Measurements from ENCODE around the gene CASKIN2. TPM values are rescaled to one million over a fixed set of nuclear protein-coding genes. Genes with fewer than 3 reads are reported as not detected.

The CASKIN2 gene, protein sequence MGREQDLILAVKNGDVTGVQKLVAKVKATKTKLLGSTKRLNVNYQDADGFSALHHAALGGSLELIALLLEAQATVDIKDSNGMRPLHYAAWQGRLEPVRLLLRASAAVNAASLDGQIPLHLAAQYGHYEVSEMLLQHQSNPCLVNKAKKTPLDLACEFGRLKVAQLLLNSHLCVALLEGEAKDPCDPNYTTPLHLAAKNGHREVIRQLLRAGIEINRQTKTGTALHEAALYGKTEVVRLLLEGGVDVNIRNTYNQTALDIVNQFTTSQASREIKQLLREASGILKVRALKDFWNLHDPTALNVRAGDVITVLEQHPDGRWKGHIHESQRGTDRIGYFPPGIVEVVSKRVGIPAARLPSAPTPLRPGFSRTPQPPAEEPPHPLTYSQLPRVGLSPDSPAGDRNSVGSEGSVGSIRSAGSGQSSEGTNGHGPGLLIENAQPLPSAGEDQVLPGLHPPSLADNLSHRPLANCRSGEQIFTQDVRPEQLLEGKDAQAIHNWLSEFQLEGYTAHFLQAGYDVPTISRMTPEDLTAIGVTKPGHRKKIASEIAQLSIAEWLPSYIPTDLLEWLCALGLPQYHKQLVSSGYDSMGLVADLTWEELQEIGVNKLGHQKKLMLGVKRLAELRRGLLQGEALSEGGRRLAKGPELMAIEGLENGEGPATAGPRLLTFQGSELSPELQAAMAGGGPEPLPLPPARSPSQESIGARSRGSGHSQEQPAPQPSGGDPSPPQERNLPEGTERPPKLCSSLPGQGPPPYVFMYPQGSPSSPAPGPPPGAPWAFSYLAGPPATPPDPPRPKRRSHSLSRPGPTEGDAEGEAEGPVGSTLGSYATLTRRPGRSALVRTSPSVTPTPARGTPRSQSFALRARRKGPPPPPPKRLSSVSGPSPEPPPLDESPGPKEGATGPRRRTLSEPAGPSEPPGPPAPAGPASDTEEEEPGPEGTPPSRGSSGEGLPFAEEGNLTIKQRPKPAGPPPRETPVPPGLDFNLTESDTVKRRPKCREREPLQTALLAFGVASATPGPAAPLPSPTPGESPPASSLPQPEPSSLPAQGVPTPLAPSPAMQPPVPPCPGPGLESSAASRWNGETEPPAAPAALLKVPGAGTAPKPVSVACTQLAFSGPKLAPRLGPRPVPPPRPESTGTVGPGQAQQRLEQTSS (N-terminal part only)
- total RNA-seq: 12.2 and 15.9 TPM in 2 replicates

DNA sequence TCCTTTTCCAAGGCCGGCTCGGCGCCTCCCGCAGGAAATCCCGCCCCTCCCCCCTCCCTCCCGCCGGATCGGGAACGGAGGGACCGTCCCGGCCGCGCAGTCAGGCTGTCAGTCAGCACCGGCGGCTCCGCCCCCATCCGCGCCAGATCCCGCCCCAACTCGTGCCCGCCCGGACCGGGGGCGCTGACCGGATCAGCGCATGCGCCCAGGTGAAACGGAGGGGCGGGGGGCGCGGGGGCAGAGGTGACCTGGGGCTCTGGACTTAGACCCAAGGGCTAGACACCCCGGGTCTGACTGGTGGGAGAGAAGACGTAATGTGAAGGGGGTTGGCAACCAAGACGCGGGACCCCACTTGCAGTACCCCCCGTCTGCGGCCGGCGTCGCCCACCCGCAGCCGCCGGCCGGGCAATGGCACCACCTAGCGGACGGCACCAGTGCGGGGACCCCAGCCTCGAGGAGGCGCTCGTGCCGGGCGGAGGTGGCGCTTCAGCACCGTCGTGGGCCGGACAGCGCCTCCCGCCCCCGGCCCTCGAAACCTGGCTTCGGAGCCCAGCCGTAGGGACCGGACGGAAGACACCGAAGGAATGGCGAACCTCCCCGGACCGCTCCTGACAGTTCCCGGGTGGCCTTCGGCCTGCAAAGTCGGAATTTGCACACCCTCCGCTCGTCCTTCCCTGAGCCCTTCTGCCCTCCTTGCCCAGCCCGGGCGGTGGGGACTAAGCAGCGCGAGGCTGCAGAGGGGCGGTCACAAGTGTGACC, at the start of gene CASKIN2:
Gene CASKIN2 (minus strand): TSS at position 42 of the 759 bp plus-strand sequence. CDS start 1,733 bp downstream, outside the sequence.

DNA sequence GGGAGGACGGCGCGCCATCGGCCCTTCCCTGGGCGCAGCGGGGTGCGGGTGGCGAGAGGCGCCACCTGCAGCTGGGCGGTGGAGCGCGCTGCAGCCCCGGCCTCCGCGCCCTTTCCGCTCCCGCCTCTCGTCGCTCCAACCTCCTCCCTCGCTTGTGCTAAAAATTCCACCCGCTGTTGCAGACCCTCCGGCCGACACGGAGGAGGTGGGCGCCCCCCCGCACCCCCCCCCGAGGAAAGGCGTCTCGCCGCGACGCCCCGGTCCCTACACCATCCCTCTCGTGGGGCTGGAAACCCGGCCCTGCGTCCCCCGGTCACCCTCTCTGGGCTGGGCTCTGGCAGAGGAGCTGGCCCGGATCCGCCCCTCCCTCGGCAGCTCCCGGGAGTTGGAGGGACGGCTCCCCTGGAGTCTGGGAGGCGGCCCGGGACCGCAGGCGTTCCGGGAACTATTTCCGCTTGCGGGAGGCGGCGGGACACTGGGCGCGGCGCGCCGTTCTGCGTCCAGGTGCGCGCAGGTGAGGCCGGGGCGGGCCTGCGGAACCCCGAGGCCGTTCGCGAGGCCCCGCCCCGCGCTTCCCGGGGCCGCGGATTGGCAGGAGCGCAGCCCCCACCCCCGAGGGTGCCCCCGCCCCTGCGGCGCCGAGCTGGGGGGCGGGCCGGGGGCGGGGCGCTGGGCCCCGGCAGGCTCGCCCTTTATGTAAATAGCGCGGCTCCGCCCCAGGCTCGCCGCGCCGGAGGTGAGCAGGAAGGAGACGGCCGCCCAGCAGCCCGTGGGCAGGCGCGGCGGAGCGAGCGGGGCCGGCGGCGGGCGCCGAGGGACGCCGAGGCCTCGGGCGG, 9.9 kb upstream of the CASKIN2 start, which contains the start of gene LLGL2:
Gene LLGL2 (plus strand): TSS at position 728 of the 836 bp plus-strand sequence. CDS start 17,730 bp downstream, outside the sequence.

DNA sequence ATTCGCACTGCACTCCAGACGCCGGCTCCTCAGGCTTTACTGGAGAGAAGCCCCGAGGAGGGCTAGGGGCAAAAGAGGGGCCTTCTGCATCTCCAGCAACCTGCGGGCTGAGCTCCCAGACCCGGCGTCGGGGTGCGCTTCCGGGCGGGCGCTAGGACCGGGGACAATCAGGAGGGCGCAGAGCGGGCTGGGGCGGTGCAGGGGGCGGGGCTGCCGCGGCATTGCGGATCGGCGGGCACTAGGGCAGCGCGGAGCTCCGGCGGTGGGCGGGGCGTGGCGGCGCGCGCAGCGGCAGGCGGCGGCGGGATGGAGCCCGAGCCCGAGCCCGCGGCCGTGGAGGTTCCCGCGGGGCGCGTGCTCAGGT, 900 bp upstream of the CASKIN2 start, which contains the start of gene TSEN54:
Gene TSEN54 (plus strand): TSS at position 274 of the 364 bp plus-strand sequence. CDS start 33 bp downstream, at position 307.

GRCh38 chr17:75456417-75457046, 58.8 kb downstream of the CASKIN2 start, which contains the start of gene TMEM94:
TSS of gene TMEM94 (plus strand) at chr17:75456635. CDS start at chr17:75471906, 15,271 bp downstream.

Other genes starting within 250 kb of the CASKIN2 start
- 4.9 and 8.3 TPM in 2 replicates for gene MIF4GD, start 244.3 kb downstream of the CASKIN2 start, total RNA-seq
- 6.2 and 8.4 TPM in 2 replicates for gene SLC25A19, start 226.1 kb downstream of the CASKIN2 start, total RNA-seq
- gene GRB2, start 109.9 kb downstream of the CASKIN2 start, total RNA-seq: 72.2 and 86.1 TPM in 2 replicates
- gene TMEM94, start 58.9 kb downstream of the CASKIN2 start, total RNA-seq: 42.5 and 51.1 TPM in 2 replicates
- 6.8 and 8.3 TPM in 2 replicates for gene TSEN54, start 991 bp upstream of the CASKIN2 start, total RNA-seq
- 0.24 and 0.32 TPM in 2 replicates for gene LLGL2, start 10.2 kb upstream of the CASKIN2 start, total RNA-seq
- gene MYO15B, start 72.3 kb upstream of the CASKIN2 start, total RNA-seq: 4.2 and 7.2 TPM in 2 replicates
- 0.16 and 0.24 TPM in 2 replicates for gene SMIM5, start 117.9 kb upstream of the CASKIN2 start, total RNA-seq
- 16.5 and 19.5 TPM in 2 replicates for gene RECQL5, start 151.6 kb upstream of the CASKIN2 start, total RNA-seq
- gene SAP30BP, start 151.8 kb upstream of the CASKIN2 start, total RNA-seq: 63.4 and 70.8 TPM in 2 replicates
- 9.6 and 39.8 TPM in 2 replicates for gene ITGB4, start 205.9 kb upstream of the CASKIN2 start, total RNA-seq
- gene GALK1, start 249.7 kb upstream of the CASKIN2 start, total RNA-seq: 50.0 and 56.8 TPM in 2 replicates

All from hair follicle dermal papilla cell (primary cell).